Thymus (tissue), 11 donors: ENCODE measurements around the gene DCLRE1C. TPM values are rescaled to one million over a fixed set of nuclear protein-coding genes. Genes with fewer than 3 reads are reported as not detected.

Source experiments
- DNase-seq, 9 donors: peaks; one replicate each; pipeline ENCODE4 v3.0.0-alpha.2; 2013; ENCODE audit warnings: low spot score in 9 of 9, low read depth in 6 of 9, missing footprints in 1 of 9
- H3K27ac ChIP-seq, 2 donors: one replicate each; pipeline ENCODE4 v1.5.1; 2013; ENCODE audit warnings: control low read depth in 1 of 2, low read depth in 1 of 2, low read length in 1 of 2, mild to moderate bottlenecking in 1 of 2, moderate library complexity in 1 of 2
- H3K27me3 ChIP-seq, 2 donors: one replicate each; pipeline ENCODE4 v1.5.1; 2013; ENCODE audit warnings: low read length in 1 of 2; ENCODE audit not compliant: control insufficient read depth in 2 of 2, insufficient read depth in 1 of 2
- H3K36me3 ChIP-seq, 2 donors: one replicate each; pipeline ENCODE4 v1.5.1; 2013; ENCODE audit warnings: low read length in 1 of 2, mild to moderate bottlenecking in 1 of 2, moderate library complexity in 1 of 2; ENCODE audit not compliant: control insufficient read depth in 2 of 2, insufficient read depth in 2 of 2
- H3K4me1 ChIP-seq, 2 donors: one replicate each; pipeline ENCODE4 v1.5.1; 2013; ENCODE audit warnings: low read length in 2 of 2; ENCODE audit not compliant: control insufficient read depth in 2 of 2, insufficient read depth in 2 of 2
- H3K4me3 ChIP-seq, 2 donors: one replicate each; pipeline ENCODE4 v1.5.1; 2013; ENCODE audit warnings: low read length in 2 of 2, control low read depth in 1 of 2, mild to moderate bottlenecking in 1 of 2
- H3K9me3 ChIP-seq, 2 donors: one replicate each; pipeline ENCODE4 v1.5.1; 2013; ENCODE audit warnings: low read length in 1 of 2, mild to moderate bottlenecking in 1 of 2; ENCODE audit not compliant: control insufficient read depth in 2 of 2, insufficient read depth in 1 of 2
- WGBS: extraction: QIAGEN DNeasy Blood & Tissue Kit; methylation state at CpG from one replicate; pipeline ENCODE4 v1.1.7; 2013; 5-methylcytosine and 5-hydroxymethylcytosine counted together
- polyA plus RNA-seq: library from polyadenylated mRNA; stranded (reverse); fragments of 200-250 nt; gene quantifications from one replicate; pipeline ENCODE4 v1.2.3, GENCODE V29; 2013
- total RNA-seq: library from RNA; stranded (reverse); fragments of 120-200 nt; gene quantifications from one replicate; pipeline ENCODE4 v1.2.4, GENCODE V29; 2013
- donor health status: healthy.

DCLRE1C gene
- total and polyA plus RNA-seq, 2 donors, result 9.5 to 22.3 TPM

- peak in 1 of 9 donors; percentile 6 for DNase-seq
- 94% methylated on average over 13 of the region's 13 CpGs for WGBS
- Histone ChIP-seq H3K36me3 (peaks cover 59 to 89% of the 10 kb centered on the region in 2 donors), H3K4me1 (no peaks in the 10 kb centered on the region), H3K4me3 (no peak overlapping the region), H3K27ac (no peak overlapping the region), H3K27me3 (no peaks in the 10 kb centered on the region), H3K9me3 (no peaks in the 10 kb centered on the region)
These were observed 27.0 kb downstream of the DCLRE1C start for GRCh38 chr10:14926722-14927416.

GRCh38 chr10:14926061-14926470, 27.8 kb downstream of the DCLRE1C start:
- Histone ChIP-seq H3K27me3 (no peaks in the 10 kb centered on the region), H3K27ac (no peak overlapping the region), H3K9me3 (no peaks in the 10 kb centered on the region), H3K4me3 (no peak overlapping the region), H3K36me3 (peaks cover 56 to 89% of the 10 kb centered on the region in 2 donors), H3K4me1 (no peaks in the 10 kb centered on the region)
- WGBS, result 99% methylated on average over 8 of the region's 8 CpGs
- DNase-seq, result no peak

DNA sequence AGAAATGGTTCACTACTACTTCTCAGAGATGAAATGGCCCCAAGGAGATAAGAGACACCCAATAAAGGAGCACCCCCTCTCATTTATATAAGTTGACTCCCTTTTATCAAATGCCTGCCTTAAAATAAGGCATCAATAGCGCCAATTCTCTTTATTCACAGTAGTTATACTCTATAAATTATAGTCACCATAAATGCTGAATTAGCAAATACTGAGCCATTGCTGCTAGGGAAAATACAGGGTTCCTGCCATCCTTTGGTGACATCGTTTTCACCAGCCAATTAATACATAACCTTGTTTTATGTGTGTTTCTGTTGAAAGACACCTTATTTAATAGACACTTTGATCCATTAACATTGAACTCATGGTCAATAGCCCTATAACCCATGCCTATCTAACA, 28.6 kb downstream of the DCLRE1C start:
- Histone ChIP-seq H3K9me3 (no peaks in the 10 kb centered on the region), H3K36me3 (peaks cover 56 to 88% of the 10 kb centered on the region in 2 donors), H3K27me3 (no peaks in the 10 kb centered on the region), H3K4me3 (no peak overlapping the region), H3K27ac (no peak overlapping the region), H3K4me1 (no peaks in the 10 kb centered on the region)
- WGBS, result 98% methylated on average over 2 of the region's 2 CpGs
- no peak for DNase-seq

DNA sequence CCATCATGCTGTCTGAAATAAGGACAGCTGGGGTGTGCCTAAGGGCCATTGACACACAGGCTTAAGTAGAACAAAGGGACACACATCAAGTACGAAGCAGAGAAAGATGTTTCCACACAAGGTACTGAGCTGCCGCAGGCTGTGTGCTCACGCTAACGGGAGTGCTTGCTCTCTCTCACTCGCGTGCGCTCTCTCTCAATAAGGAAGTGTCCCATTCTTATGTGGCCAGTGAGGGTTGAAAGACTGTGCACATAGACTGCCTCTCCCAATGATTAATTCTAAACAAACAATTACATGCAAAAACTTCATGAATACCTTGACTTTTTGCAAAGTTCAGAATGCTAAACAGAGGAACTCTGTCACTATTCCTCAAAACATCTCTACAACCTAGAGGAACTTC, 29.9 kb downstream of the DCLRE1C start:
- no peak overlapping the region for H3K27ac ChIP-seq
- no peaks in the 10 kb centered on the region for H3K27me3 ChIP-seq
- H3K4me1 ChIP-seq, result no peaks in the 10 kb centered on the region
- no peaks in the 10 kb centered on the region for H3K9me3 ChIP-seq
- no peak overlapping the region for H3K4me3 ChIP-seq
- H3K36me3 ChIP-seq, result peaks cover 61 to 90% of the 10 kb centered on the region in 2 donors
- WGBS, result 98% methylated on average over 7 of the region's 7 CpGs
- DNase-seq, result no peak

- WGBS, result 96% methylated on average over 3 of the region's 3 CpGs
- H3K27ac ChIP-seq, result no peak overlapping the region
- peaks cover 3 to 4% of the 10 kb centered on the region in 2 donors for H3K9me3 ChIP-seq
- no peak for DNase-seq
- no peaks in the 10 kb centered on the region for H3K4me1 ChIP-seq
- no peak overlapping the region for H3K4me3 ChIP-seq
- H3K27me3 ChIP-seq, result no peaks in the 10 kb centered on the region
- peaks cover 53 to 79% of the 10 kb centered on the region in 2 donors for H3K36me3 ChIP-seq
These were observed 34.9 kb downstream of the DCLRE1C start for GRCh38 chr10:14918964-14919363.

DNA sequence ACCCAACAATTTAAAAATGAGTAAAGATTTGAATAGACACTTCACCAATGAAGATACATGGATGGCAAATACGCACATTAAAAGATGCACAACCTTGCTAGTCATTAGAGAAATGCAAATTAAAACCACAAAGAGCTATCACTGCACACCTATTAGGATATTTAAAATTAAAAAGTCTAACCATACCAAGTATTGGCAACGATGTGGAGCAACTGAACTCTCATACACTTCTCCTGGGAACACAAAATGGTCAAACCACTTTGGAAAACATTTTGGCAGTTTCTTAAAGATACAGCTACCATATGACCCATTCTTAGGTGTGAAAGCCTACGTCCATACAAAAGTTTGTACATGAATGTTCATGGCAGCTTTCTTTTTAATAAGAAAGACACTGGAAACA, 36.1 kb downstream of the DCLRE1C start:
- no peak overlapping the region for H3K27ac ChIP-seq
- H3K27me3 ChIP-seq, result no peaks in the 10 kb centered on the region
- H3K9me3 ChIP-seq, result peaks cover 3 to 4% of the 10 kb centered on the region in 2 donors
- DNase-seq, result no peak
- WGBS, result 98% methylated on average over 3 of the region's 3 CpGs
- peaks cover 43 to 78% of the 10 kb centered on the region in 2 donors for H3K36me3 ChIP-seq
- no peaks in the 10 kb centered on the region for H3K4me1 ChIP-seq
- H3K4me3 ChIP-seq, result no peak overlapping the region

DNA sequence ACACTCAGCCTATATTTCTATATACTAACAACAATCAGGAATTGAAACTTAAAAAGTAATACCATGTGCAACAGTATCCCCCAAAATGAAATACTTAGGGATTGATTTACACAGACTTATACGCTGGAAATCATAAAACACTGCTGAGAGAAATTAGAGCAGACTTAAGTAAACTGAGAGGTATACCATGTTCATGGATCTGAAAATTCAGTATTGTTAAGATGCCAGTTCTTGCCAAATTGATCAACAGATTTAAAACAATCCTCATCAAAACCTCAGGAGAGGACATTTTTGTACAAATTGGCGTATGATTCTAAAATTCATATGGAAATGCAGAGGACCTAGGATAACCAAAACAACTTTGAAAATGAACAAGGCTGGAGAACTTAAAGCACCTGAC, 37.3 kb downstream of the DCLRE1C start:
- no peak overlapping the region for H3K4me3 ChIP-seq
- H3K27ac ChIP-seq, result no peak overlapping the region
- peaks cover 35 to 77% of the 10 kb centered on the region in 2 donors for H3K36me3 ChIP-seq
- no peak for DNase-seq
- H3K27me3 ChIP-seq, result no peaks in the 10 kb centered on the region
- peaks cover 3 to 4% of the 10 kb centered on the region in 2 donors for H3K9me3 ChIP-seq
- WGBS, result 99% methylated on average over 2 of the region's 2 CpGs
- no peaks in the 10 kb centered on the region for H3K4me1 ChIP-seq

- Histone ChIP-seq H3K27ac (no peak overlapping the region), H3K27me3 (no peaks in the 10 kb centered on the region), H3K4me3 (no peak overlapping the region), H3K9me3 (peaks cover 2% of the 10 kb centered on the region in 2 donors), H3K36me3 (peaks cover 26 to 83% of the 10 kb centered on the region in 2 donors), H3K4me1 (no peaks in the 10 kb centered on the region)
- WGBS, result 97% methylated on average over 3 of the region's 3 CpGs
- DNase-seq, result no peak
These were observed 42.1 kb downstream of the DCLRE1C start for GRCh38 chr10:14911801-14912200.

- 95% methylated on average over 4 of the region's 4 CpGs for WGBS
- Histone ChIP-seq H3K27me3 (no peaks in the 10 kb centered on the region), H3K9me3 (peaks cover 2 to 4% of the 10 kb centered on the region in 2 donors), H3K36me3 (peaks cover 26 to 81% of the 10 kb centered on the region in 2 donors), H3K4me3 (no peak overlapping the region), H3K27ac (no peak overlapping the region), H3K4me1 (no peaks in the 10 kb centered on the region)
- no peak for DNase-seq
These were observed 42.9 kb downstream of the DCLRE1C start for GRCh38 chr10:14910953-14911352.
